Measurements from ENCODE around the gene DUSP15.

Gene DUSP15

GRCh38 chr20:31844737-31845299, 25.5 kb downstream of the DUSP15 start:
- no peak for TF ChIP-seq POLR2A (IDR thresholded peaks at IDR 0.05; ENCODE audit: low read depth, low read length)
- FAIRE-seq (no peak), DNase-seq (ENCODE audit: insufficient read length, low spot score) (no peak)

GRCh38 chr20:31843881-31844280, 26.4 kb downstream of the DUSP15 start:
- DNase-seq (ENCODE audit: insufficient read length, low spot score) (no peak), FAIRE-seq (no peak)
- TF ChIP-seq POLR2A (IDR thresholded peaks at IDR 0.05; ENCODE audit: low read depth, low read length): no peak

- no peak for FAIRE-seq
- TF ChIP-seq POLR2A (IDR thresholded peaks at IDR 0.05; ENCODE audit: low read depth, low read length): no peak
Observed at GRCh38 chr20:31843288-31843687, 27.0 kb downstream of the DUSP15 start.

GRCh38 chr20:31842471-31843157, 27.7 kb downstream of the DUSP15 start:
- DNase-seq (ENCODE audit: insufficient read length, low spot score) (peak; percentile 55), FAIRE-seq (no peak)
- no peak for TF ChIP-seq POLR2A (IDR thresholded peaks at IDR 0.05; ENCODE audit: low read depth, low read length)

More at GRCh38 chr20:31843288-31843687, 27.0 kb downstream of the DUSP15 start:
- DNase-seq (ENCODE audit: insufficient read length, low spot score): no peak

DNA sequence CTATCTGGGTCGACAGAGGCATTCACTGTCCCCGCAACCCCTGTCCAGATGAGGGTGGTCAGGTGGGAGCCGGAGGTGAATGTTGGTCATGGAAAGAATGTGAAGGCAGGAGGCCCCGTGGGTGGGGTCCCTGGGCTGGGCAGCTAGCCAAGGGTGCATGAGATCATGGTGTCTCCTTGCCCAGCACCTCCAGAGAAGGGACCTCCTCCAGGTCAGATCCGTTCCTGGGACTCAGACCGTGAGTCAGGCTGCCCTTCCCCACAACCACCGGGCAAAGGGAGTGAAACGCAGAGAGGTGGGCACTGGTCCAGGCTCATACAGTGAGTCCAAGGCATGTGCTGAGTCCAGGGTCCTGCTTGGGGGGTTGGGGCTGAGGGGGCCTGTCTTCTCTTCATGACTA, 28.4 kb downstream of the DUSP15 start:
- peak; percentile 88 for DNase-seq (ENCODE audit: insufficient read length, low spot score)
- TF ChIP-seq POLR2A (IDR thresholded peaks at IDR 0.05; ENCODE audit: low read depth, low read length): no peak
- no peak for FAIRE-seq

DNA sequence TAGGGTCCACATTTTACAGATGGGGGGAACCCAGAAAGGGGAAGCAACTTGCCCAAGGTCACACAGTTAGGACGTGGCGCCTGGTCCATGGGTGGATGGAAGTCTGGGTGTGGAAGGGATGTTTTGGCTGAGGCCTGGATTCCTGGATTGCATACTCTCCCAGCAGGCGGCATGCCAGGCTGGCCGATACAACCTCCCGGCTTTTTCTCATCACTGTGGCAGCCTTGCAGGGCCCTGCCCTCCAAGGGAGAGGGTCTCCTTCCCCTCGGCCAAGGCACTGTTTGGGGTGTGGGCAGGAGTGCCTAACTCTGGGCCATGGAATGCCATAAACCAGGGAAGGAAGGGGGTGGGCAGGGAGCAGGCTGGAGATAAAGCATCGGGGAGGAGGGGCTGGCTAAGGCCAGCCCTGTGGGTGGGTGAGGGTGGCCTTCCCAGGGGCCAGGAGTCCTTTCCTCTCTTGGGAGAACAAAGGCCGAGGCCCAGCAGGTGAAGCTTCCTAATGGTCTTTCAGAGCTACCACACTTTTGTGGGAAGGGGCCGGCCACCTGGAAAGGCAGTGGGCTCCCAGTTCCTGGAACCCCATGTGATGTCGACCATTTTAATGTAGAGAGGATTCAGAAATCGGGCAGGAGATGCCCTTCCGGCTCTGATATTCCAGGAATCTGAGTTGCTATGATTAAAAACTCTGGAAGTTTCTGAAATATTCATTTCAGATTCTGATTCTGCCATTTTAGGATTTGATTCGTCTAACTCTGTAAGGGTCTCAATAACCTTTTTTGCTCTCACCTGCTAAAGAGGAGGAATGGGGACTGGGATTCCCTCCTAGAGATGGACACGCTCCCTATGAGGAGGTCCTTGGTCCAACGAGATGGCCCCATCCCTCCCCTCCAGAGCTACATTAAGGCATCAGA, 29.2 kb downstream of the DUSP15 start:
- TF ChIP-seq POLR2A (IDR thresholded peaks at IDR 0.05; ENCODE audit: low read depth, low read length): no peak
- DNase-seq (ENCODE audit: insufficient read length, low spot score): no peak
- FAIRE-seq: no peak

DNA sequence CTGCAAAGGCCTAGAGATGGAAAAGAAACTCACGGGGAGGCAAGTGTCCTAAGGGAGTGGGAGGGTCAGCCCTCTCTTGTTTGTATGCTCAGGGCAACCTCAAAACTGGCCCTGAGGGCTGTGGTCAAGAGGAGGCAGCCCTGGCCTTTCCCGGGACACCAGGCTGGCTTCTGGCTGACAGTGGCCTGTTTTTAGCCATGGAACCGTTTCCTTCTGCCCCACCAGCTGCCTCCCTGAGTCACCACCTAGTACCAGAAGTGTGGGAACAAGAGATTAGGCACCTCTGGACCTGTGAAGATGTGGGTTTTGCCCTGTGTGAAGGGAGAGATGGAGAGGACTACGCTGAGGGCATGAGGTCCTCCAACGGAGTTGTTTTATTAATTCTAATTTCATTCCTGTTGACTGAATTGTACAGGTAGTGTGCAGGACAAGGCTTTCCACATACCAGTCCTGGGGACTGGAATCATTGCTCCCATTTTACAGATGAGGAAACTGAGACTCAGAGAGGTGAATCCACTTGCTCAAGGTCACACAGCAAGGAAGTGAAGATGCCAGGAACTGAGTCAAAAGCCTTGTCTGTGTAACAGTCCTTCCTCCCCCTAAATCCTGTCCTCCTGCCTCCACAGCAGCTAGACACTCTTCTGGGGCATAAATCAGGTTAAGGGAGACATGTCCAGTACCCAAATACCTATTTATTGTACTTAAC, 30.4 kb downstream of the DUSP15 start:
- TF ChIP-seq POLR2A (IDR thresholded peaks at IDR 0.05; ENCODE audit: low read depth, low read length): no peak
- no peak for FAIRE-seq
- no peak for DNase-seq (ENCODE audit: insufficient read length, low spot score)

GRCh38 chr20:31838646-31839292, 31.6 kb downstream of the DUSP15 start:
- FAIRE-seq (no peak), DNase-seq (ENCODE audit: insufficient read length, low spot score) (no peak)
- TF ChIP-seq POLR2A (IDR thresholded peaks at IDR 0.05; ENCODE audit: low read depth, low read length): no peak

DNA sequence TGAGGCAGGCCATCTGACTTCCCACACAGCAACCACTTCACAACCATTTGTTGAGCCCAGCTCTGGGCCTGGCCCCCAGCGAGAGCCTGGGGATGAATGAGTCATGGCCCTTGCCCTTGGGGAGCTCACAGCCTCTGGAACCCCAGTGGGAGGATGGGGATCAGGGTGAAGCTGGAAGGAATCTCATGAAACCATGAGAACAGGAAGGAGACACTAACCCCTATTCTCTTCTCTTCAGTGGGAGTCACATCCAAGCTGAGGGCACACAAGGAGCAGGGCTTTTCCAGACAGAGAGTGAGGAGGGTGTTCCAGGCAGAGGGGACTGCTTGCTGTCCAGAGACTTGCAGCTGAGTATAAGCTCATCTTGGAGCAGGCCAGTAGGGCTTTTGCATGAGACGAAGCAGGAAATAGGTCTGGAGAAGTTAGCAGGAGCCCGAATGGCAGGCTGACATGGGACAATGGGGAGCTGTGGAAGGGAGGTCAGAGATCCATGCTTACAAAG, 32.4 kb downstream of the DUSP15 start:
- no peak for TF ChIP-seq POLR2A (IDR thresholded peaks at IDR 0.05; ENCODE audit: low read depth, low read length)
- FAIRE-seq (no peak), DNase-seq (ENCODE audit: insufficient read length, low spot score) (peak; percentile 46)

DNA sequence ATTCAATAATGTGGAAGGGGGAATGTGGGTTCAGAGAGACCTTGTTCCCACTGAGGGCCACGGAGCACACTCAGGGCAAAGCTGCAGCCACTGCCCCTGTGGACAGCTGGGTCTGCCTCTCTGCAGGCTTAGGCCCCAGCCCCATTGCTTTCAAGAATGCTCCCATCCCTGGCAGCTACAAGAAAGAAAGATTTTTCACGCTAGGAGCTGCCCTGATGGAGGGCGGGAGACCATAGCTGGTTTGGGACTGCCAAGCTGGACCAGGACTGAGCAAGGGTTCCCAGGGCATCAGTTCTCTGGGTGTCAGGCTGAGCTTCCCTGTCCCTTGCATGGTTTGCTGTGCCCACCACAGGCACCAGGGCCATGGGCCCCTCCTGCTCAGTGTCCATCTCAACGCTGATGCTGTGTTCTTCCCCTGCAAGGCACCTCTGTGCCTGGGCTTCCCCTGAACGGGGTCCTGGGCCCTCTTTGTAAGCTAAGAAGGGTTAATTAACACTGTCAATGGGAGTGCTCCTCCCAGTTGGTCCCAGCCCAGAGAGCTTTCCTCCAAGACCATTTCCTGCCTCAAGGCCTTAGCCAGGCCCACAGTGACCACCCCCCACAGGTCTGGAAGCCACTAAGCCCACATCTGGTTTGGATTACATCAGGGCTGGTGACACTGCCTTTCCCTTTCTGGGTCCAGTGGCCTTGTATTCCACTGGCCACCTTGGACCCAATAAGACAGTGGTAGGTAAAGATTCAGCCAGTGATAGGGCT, 33.3 kb downstream of the DUSP15 start:
- no peak for DNase-seq (ENCODE audit: insufficient read length, low spot score)
- 0 out of 2 replicates have a peak, but pooled peaks have one; percentile 25 for TF ChIP-seq POLR2A (IDR thresholded peaks at IDR 0.05; ENCODE audit: low read depth, low read length)
- no peak for FAIRE-seq

- FAIRE-seq (no peak), DNase-seq (ENCODE audit: insufficient read length, low spot score) (peak; percentile 91)
- no peak for TF ChIP-seq POLR2A (IDR thresholded peaks at IDR 0.05; ENCODE audit: low read depth, low read length)
Observed at GRCh38 chr20:31835977-31836852, 34.1 kb downstream of the DUSP15 start.

GRCh38 chr20:31835554-31835953, 34.8 kb downstream of the DUSP15 start:
- TF ChIP-seq POLR2A (IDR thresholded peaks at IDR 0.05; ENCODE audit: low read depth, low read length): no peak
- FAIRE-seq (no peak), DNase-seq (ENCODE audit: insufficient read length, low spot score) (no peak)

Measured in H54 (cell line).